Measurements from ENCODE around the gene CCDC91. TPM values are rescaled to one million over a fixed set of nuclear protein-coding genes. Genes with fewer than 3 reads are reported as not detected.
A peak's percentile ranks its signal among the peaks of the same experiment; 100 is the strongest.

Gene CCDC91
- total RNA-seq, 1 experiment from 2014 or later: 26.9 TPM

DNA sequence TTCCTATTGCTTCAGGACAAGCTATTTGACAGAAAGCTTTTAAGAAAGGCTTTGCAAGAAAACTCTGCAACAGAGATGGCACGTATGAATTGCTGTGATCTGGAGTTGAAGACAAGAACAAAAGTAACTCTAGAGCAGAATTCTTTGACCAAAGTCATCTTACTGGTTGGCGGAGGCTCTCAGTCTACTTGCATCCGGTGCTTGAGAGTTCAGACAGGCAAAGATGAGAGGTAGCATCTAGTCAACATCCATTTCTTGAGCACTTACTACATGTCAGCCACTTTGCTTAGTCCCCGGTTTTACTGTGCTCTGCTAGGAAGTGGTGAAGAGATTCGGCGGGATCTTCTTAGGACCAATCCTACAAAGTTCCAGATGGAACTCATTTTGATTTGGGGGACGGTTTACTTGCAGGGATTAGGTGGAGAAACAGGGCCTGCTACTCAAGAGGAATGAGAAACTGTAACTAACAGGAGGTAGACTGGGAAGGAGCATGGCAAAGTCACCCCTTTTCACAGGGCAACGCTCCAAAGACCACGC is 404 bp upstream of the CCDC91 start:
- Histone ChIP-seq H3K27ac (ENCODE audit: low read length) (peak overlapping the region; percentile 95), H3K9me3 (ENCODE audit: control insufficient read depth, insufficient read depth, low read depth, low read length) (peaks cover 9% of the 10 kb centered on the region; the same call in 1 of the 2 replicates), H3K36me3 (ENCODE audit: control insufficient read depth, insufficient read depth, low read length) (no peaks in the 10 kb centered on the region), H3K4me3 (ENCODE audit: low read depth in 2 of 2, low read length in 2 of 2) (peak overlapping the region; percentile 71 to 97), H3K4me1 (ENCODE audit: control insufficient read depth, insufficient read depth, low read length) (peaks cover 17% of the 10 kb centered on the region), H3K27me3 (ENCODE audit: control insufficient read depth, insufficient read depth, low read length) (no peaks in the 10 kb centered on the region)
- BruUV-seq (replicated peaks): no TSS peak
- TF ChIP-seq, protein P1, sequence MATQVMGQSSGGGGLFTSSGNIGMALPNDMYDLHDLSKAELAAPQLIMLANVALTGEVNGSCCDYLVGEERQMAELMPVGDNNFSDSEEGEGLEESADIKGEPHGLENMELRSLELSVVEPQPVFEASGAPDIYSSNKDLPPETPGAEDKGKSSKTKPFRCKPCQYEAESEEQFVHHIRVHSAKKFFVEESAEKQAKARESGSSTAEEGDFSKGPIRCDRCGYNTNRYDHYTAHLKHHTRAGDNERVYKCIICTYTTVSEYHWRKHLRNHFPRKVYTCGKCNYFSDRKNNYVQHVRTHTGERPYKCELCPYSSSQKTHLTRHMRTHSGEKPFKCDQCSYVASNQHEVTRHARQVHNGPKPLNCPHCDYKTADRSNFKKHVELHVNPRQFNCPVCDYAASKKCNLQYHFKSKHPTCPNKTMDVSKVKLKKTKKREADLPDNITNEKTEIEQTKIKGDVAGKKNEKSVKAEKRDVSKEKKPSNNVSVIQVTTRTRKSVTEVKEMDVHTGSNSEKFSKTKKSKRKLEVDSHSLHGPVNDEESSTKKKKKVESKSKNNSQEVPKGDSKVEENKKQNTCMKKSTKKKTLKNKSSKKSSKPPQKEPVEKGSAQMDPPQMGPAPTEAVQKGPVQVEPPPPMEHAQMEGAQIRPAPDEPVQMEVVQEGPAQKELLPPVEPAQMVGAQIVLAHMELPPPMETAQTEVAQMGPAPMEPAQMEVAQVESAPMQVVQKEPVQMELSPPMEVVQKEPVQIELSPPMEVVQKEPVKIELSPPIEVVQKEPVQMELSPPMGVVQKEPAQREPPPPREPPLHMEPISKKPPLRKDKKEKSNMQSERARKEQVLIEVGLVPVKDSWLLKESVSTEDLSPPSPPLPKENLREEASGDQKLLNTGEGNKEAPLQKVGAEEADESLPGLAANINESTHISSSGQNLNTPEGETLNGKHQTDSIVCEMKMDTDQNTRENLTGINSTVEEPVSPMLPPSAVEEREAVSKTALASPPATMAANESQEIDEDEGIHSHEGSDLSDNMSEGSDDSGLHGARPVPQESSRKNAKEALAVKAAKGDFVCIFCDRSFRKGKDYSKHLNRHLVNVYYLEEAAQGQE (IDR thresholded peaks at IDR 0.05; ENCODE audit: insufficient read depth in 1 of 2, low read depth in 2 of 2, low read length in 1 of 2): no peak
- TF ChIP-seq, protein P2, sequence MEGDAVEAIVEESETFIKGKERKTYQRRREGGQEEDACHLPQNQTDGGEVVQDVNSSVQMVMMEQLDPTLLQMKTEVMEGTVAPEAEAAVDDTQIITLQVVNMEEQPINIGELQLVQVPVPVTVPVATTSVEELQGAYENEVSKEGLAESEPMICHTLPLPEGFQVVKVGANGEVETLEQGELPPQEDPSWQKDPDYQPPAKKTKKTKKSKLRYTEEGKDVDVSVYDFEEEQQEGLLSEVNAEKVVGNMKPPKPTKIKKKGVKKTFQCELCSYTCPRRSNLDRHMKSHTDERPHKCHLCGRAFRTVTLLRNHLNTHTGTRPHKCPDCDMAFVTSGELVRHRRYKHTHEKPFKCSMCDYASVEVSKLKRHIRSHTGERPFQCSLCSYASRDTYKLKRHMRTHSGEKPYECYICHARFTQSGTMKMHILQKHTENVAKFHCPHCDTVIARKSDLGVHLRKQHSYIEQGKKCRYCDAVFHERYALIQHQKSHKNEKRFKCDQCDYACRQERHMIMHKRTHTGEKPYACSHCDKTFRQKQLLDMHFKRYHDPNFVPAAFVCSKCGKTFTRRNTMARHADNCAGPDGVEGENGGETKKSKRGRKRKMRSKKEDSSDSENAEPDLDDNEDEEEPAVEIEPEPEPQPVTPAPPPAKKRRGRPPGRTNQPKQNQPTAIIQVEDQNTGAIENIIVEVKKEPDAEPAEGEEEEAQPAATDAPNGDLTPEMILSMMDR (IDR thresholded peaks at IDR 0.05): no peak
- TF ChIP-seq POLR2AphosphoS5 (IDR thresholded peaks at IDR 0.05; ENCODE audit: low read depth, low read length): no peak
- no peak for TF ChIP-seq TCF7L2 (IDR thresholded peaks at IDR 0.05; ENCODE audit: low read depth, low read length)
- DNase-seq (ENCODE audit: low read depth, low spot score): peak; percentile 51
- CTCF ChIA-PET: no interaction called here
- intact Hi-C loops (cut with micrococcal nuclease; ENCODE audit: unreplicated experiment) (no loop called here), in situ Hi-C loops (cut with HindIII; ENCODE audit: low pct_unique_long_range_greater_than_20kb, low sequenced_read_pairs) (no loop called here)
- POLR2A ChIA-PET: interaction anchor here (0.6 kb wide), 2 partner anchors 429 to 1015 kb away, joined by 3 to 4 read pairs; no protein-coding TSS in a partner anchor
- ATAC-seq: peak; percentile 9

DNA sequence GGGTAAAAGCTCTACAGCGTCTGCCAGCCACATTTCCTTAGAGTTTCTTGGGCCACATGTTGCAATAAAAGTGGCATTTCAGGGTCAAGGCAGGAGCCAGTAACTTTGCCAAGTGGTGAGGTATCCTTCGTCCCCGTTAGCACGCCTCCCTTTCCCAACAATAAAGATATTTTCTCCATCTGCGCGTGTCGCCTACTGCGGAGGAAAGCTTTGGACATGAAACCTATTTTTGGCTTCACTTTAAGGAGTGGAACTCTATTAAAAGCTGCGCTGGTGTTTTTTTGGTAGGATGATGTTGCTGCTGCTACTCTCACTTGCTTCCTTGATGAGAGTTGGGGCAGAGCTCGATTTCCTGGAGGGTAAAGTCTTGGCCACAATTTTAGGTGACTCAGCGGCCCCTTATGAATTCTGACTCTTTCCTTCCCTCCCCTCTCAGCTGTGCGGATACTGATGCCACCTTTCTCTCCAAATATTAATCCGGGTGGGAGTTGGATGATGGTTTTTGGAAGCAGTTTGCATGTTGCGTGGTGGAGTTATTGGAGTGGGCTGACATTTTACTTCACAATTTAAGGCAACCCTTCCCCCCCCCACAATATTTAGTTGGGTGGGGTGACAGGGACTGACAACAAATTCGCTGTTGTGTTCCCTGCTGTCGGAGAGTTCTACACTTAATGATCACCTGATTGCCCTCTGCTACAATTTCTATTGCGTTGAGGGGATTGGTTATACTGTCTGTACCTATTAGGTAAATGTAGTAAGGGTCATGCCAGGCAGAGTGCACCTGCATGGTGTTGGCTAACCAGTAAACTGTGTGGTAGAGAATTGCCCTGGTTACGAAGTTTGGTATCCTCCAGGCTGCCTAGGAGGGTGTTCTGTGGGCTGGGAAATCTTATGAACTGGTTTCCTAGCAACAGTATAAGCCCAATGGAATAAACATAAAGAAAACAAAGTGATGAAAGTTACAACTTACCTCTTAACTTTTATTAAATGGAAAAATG is 1.1 kb downstream of the CCDC91 start:
- DNase-seq (ENCODE audit: low read depth, low spot score) (no peak), ATAC-seq (peak; percentile 31)
- intact Hi-C loops (cut with micrococcal nuclease; ENCODE audit: unreplicated experiment) (no loop called here), in situ Hi-C loops (cut with HindIII; ENCODE audit: low pct_unique_long_range_greater_than_20kb, low sequenced_read_pairs) (no loop called here)
- TSS peak; percentile 72 for BruUV-seq (replicated peaks)
- peaks cover 17% of the 10 kb centered on the region for H3K4me1 ChIP-seq (ENCODE audit: control insufficient read depth, insufficient read depth, low read length)
- CTCF ChIA-PET: no interaction called here
- TF ChIP-seq TCF7L2 (IDR thresholded peaks at IDR 0.05; ENCODE audit: low read depth, low read length) (no peak), SIN3A (IDR thresholded peaks at IDR 0.05; ENCODE audit: borderline replicate concordance, insufficient read depth, low read depth, low read length) (no peak), POLR2AphosphoS5 (IDR thresholded peaks at IDR 0.05; ENCODE audit: low read depth, low read length) (no peak)
- TF ChIP-seq, protein P2 (IDR thresholded peaks at IDR 0.05): no peak
- TF ChIP-seq, protein P1 (IDR thresholded peaks at IDR 0.05; ENCODE audit: insufficient read depth in 1 of 2, low read depth in 2 of 2, low read length in 1 of 2): no peak
- peaks cover 9% of the 10 kb centered on the region; the same call in 1 of the 2 replicates for H3K9me3 ChIP-seq (ENCODE audit: control insufficient read depth, insufficient read depth, low read depth, low read length)
- POLR2A ChIA-PET: no interaction called here
- H3K4me3 ChIP-seq (ENCODE audit: low read depth in 2 of 2, low read length in 2 of 2): peak overlapping the region; percentile 71 to 97
- H3K36me3 ChIP-seq (ENCODE audit: control insufficient read depth, insufficient read depth, low read length): no peaks in the 10 kb centered on the region
- peak overlapping the region; percentile 95 for H3K27ac ChIP-seq (ENCODE audit: low read length)
- H3K27me3 ChIP-seq (ENCODE audit: control insufficient read depth, insufficient read depth, low read length): no peaks in the 10 kb centered on the region
